ENCODE results near the gene SMG9.

GRCh38 chr19:43754503-43755255 is at the start of gene SMG9:
- TF ChIP-seq RAD21 (IDR thresholded peaks at IDR 0.05): no peak
- TF ChIP-seq, protein P1, sequence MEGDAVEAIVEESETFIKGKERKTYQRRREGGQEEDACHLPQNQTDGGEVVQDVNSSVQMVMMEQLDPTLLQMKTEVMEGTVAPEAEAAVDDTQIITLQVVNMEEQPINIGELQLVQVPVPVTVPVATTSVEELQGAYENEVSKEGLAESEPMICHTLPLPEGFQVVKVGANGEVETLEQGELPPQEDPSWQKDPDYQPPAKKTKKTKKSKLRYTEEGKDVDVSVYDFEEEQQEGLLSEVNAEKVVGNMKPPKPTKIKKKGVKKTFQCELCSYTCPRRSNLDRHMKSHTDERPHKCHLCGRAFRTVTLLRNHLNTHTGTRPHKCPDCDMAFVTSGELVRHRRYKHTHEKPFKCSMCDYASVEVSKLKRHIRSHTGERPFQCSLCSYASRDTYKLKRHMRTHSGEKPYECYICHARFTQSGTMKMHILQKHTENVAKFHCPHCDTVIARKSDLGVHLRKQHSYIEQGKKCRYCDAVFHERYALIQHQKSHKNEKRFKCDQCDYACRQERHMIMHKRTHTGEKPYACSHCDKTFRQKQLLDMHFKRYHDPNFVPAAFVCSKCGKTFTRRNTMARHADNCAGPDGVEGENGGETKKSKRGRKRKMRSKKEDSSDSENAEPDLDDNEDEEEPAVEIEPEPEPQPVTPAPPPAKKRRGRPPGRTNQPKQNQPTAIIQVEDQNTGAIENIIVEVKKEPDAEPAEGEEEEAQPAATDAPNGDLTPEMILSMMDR (IDR thresholded peaks at IDR 0.05; ENCODE audit: low read depth, low read length, missing input control): peak; percentile 1
